Measurements from ENCODE around the gene RPL22L1.
"Not testable (repeated sequence)": the region's sequence is repeated elsewhere in the genome, so short reads cannot be mapped to it uniquely, and the experiment has no call there.

RPL22L1 gene

DNA sequence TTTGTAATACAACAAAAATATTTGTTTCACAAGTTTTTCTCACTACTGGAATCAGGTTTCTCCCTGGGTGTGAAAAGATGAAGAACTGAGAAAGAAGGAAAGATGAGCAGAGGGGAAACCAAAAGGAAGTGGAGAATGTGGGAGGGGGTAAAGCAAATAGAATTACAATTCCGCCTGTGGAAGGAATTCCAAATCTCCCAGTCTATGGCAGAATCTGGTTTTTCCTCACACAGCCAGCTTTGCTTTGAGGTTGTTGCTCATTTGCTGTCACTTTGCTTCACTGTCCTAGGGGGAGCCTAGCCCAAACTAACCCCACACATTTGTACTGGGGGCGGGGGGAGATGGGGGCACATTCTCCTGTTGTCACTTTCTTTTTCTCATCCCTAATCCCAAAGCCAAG, 43.9 kb downstream of the RPL22L1 start:
- no peak for DNase-seq (ENCODE audit: low spot score)

DNA sequence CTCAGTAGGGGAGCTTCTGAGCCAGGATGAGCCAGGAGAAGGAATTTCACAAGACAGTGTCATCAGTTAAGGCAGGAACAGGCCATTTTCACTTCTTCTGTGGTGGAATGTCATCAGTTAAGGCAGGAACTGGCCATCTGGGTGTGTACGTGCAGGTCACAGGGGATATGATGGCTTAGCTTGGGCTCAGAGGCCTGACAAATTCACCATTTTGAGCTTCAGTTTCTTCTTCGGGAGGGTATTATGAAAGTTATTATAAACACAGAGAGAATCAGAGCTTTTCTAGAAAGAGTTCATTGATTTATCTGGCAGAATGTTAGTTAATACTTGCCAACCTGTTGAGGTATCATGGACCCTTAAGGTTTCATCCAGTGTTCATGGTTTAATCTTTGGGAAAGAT, 46.4 kb downstream of the RPL22L1 start:
- not testable (repeated sequence) for DNase-seq (ENCODE audit: low spot score)

DNA sequence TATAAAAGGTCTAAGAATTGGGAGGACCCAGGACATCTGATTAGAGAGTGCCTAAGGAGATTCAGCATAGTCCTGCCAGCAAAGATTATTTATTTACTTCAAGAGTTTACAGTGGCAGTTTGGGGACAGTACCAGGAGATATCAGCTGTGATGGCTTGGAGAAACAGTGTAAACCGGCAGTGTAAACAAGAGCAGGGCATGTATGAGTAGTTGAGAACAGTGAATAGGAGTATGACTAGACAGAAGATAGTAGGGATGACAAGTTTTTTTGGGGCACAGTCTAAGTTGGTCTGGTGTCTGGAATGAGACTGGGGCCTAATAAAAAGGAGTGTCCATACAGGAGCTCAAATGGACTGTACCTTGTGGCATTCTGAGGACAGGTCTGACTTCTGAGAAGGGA, 51.7 kb downstream of the RPL22L1 start:
- DNase-seq (ENCODE audit: low spot score): not testable (repeated sequence)

DNA sequence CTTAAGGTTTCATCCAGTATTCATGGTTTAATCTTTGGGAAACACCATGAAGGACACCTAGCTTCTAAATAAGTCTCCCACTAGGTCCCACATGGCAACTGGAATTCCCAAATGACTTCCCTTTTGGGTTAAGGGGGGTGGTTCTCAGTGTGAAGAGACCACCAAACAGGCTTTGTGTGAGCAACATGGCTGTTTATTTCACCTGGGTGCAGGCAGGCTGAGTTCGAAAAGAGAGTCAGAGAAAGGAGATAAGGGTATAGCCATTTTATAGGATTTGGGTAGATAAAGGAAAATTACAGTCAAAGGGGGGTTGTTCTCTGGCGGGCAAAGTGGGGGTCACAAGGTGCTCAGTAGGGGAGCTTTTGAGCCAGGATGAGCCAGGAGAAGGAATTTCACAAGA, 52.5 kb downstream of the RPL22L1 start:
- DNase-seq (ENCODE audit: low spot score): not testable (repeated sequence)

DNA sequence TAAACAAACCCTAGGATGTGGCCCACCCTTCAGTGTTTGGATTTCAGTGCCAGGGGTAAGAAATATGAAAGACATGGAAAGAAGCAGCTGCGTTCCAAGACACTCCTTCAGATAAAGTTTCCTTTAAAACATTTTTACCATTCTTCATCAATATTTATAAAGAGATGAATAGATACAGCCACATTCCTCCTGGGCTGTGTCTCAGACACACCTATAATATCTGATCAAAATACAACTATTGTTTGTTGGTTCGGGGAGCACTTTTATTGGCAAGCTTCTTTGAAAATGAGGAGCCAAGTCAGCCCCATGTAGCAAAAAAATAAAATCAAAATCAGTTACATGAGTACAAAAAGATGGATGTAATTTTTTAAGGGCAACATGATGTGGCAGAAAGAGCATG, 53.2 kb downstream of the RPL22L1 start:
- DNase-seq (ENCODE audit: low spot score): no peak

DNA sequence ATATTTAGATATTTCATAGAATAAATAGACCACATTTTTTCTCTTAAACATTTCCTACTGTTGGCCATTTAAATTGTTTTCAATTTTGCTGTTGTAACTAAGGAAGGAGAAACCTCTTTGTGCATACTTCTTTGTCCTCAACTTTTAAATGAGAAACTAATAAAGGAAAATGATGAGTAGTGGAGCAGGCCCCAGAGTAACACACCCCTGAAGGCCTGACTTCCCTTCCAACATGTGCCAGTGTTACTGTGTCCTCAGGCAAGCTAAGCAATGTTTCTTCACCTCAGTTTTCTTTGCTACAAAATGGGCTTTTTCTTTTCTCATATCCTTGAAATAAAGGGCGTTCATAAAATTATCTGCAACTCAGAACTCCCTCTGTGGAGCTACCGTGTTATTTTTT, 53.7 kb downstream of the RPL22L1 start:
- no peak for DNase-seq (ENCODE audit: low spot score)

DNA sequence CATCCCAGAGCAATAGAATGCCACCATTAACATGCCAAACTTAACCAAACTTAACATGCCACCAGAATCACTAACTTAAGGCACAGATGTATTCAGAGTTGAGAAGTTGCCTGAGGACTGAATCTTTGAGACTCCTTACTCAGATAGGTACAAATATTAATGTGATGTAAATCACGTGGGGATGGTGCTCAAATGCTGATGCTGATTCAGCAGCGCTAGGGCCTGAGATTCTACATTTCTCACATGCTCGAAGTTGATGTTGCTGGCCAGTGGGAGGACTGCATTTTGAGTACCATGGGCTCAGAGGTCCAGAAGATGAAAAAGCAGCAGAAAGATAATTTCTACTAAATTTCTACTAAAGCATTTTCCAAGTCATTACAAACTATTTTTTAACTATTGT, 54.1 kb downstream of the RPL22L1 start:
- no peak for DNase-seq (ENCODE audit: low spot score)

DNA sequence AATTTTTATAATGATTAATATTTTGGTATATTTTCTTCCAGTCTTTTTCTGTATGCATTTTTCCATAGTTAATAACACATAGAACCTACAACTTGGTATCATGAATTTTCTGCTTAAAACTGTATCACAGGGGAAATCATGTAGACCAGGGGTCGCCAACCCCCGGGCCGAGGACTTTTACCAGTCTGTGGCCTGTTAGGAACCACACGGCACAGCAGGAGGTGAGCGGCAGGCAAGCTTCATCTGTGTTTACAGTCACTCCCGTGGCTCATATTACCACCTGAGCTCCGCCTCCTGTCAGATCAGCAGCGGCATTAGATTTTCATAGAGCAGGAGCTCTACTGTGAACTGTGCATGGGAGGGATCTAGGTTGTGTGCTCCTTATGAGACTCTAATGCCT, 54.7 kb downstream of the RPL22L1 start:
- DNase-seq (ENCODE audit: low spot score): no peak

Data from AG20443 (cell line).